IPS-20b (cell line): ENCODE measurements around the gene FOXD1.
A peak's percentile ranks its signal among the peaks of the same experiment; 100 is the strongest.
"Not testable (repeated sequence)": the region's sequence is repeated elsewhere in the genome, so short reads cannot be mapped to it uniquely, and the experiment has no call there.

Experiments
- H3K27ac ChIP-seq: one replicate; pipeline ENCODE4 v1.5.1; 2013; ENCODE audit warnings: low read length
- H3K27me3 ChIP-seq: 2 replicates; pipeline ENCODE4 v1.6.1; 2013; ENCODE audit warnings: mild to moderate bottlenecking, low read length, inconsistent platforms; ENCODE audit not compliant: insufficient read depth
- H3K36me3 ChIP-seq: 2 replicates; pipeline ENCODE4 v1.6.1; 2013; ENCODE audit warnings: low read depth, mild to moderate bottlenecking, inconsistent platforms, low read length, moderate library complexity; ENCODE audit not compliant: insufficient read depth
- H3K4me1 ChIP-seq: 2 replicates; pipeline ENCODE4 v1.6.1; 2013; ENCODE audit warnings: mild to moderate bottlenecking, control low read depth, inconsistent platforms, low read length, moderate library complexity; ENCODE audit not compliant: insufficient read depth
- H3K4me3 ChIP-seq: 2 replicates; pipeline ENCODE4 v1.5.1; 2013; ENCODE audit warnings: mild to moderate bottlenecking, low read length, inconsistent platforms
- H3K9ac ChIP-seq: 2 replicates; pipeline ENCODE4 v1.6.1; 2013; ENCODE audit warnings: low read depth, mild to moderate bottlenecking, inconsistent platforms, low read length, moderate library complexity
- H3K9me3 ChIP-seq: 2 replicates; pipeline ENCODE4 v1.6.1; 2013; ENCODE audit warnings: mild to moderate bottlenecking, low read depth, low read length, inconsistent platforms; ENCODE audit not compliant: insufficient read depth

The FOXD1 gene

DNA sequence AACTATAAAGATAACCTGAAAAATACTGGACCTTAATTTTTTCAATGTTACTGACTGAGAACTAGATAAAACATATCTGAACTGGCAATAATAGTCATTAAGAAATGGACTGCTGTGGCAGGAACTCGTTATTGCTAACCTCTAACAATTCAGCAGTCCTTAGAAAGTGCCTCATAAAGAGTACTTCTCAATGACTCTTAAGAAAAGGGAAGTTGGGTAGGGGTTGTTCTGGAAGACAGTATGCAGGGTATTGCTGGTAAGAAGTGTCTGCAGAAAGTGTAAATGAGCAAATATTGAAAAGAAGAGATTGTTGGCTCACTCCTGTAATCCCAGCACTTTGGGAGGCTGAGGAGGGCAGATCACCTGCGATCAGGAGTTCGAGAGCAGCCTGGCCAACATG is 27.9 kb downstream of the FOXD1 start:
- Histone ChIP-seq H3K4me1 (no peaks in the 10 kb centered on the region), H3K27me3 (peaks cover 94% of the 10 kb centered on the region), H3K9me3 (peaks cover 5% of the 10 kb centered on the region; the same call in 1 of the 2 replicates), H3K27ac (no peak overlapping the region), H3K9ac (no peak overlapping the region), H3K4me3 (peak overlapping the region; percentile 64; the same call in 1 of the 2 replicates), H3K36me3 (no peaks in the 10 kb centered on the region)

DNA sequence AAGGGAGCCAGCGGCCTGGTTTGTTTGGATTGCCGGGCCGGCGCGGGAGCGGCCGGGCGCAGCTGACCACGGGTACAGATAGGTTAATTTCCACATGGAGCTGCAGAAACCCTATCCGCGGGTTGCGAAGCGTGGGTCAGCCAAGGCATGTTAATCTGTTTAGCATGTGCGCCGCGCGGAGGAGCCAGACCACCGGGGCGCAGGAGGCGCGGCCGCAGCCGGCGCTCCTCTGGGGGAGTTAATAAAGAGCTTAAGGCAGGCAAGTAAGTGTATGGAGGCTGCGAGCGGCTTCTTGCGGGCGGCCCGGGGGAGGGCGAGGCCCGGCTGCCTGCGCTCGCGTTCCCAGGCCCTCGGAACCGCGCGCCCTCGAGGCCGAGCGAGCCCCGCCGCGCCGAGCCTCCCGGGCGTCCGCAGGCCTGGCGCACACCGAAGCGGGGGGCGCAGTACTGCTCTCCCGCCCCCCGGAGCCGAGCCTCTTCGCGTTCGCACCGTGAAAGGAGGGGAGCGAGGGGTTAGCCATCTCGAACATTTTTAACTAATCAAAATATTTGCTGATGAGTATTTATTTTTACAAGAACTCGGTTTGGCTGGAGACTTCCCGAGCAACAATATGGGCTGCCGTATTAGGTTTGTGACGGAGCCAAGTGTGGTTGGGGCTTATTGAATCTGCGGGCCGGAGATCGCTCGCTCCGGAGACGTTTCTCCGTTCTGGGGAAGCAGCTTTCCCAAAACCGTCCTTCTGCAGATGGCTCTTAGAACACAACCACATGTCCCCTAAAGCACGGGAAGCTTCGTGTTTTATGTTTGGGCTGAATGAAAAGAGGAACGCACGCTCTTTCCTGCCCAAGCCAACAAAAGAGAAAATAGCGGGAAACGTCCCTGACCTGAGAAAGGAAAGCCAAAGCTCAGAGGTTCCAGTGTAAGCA is 28.8 kb downstream of the FOXD1 start:
- Histone ChIP-seq H3K36me3 (no peaks in the 10 kb centered on the region), H3K4me1 (no peaks in the 10 kb centered on the region), H3K27me3 (peaks cover 93% of the 10 kb centered on the region), H3K9ac (peak overlapping the region; percentile 49; the same call in 1 of the 2 replicates), H3K4me3 (peak overlapping the region; percentile 64; the same call in 1 of the 2 replicates), H3K9me3 (peaks cover 5% of the 10 kb centered on the region; the same call in 1 of the 2 replicates), H3K27ac (no peak overlapping the region)

GRCh38 chr5:73419117-73419464 is 29.5 kb downstream of the FOXD1 start:
- Histone ChIP-seq H3K27ac (no peak overlapping the region), H3K4me3 (peak overlapping the region; percentile 64; the same call in 1 of the 2 replicates), H3K27me3 (peaks cover 87% of the 10 kb centered on the region), H3K4me1 (no peaks in the 10 kb centered on the region), H3K36me3 (no peaks in the 10 kb centered on the region), H3K9ac (peak overlapping the region; percentile 49; the same call in 1 of the 2 replicates), H3K9me3 (peaks cover 10% of the 10 kb centered on the region)

GRCh38 chr5:73418244-73418691 is 30.3 kb downstream of the FOXD1 start:
- H3K4me3 ChIP-seq: no peak overlapping the region
- no peaks in the 10 kb centered on the region for H3K36me3 ChIP-seq
- H3K9me3 ChIP-seq: peaks cover 10% of the 10 kb centered on the region
- H3K27me3 ChIP-seq: peaks cover 79% of the 10 kb centered on the region
- H3K4me1 ChIP-seq: peaks cover 4% of the 10 kb centered on the region; the same call in 1 of the 2 replicates
- H3K27ac ChIP-seq: no peak overlapping the region
- H3K9ac ChIP-seq: no peak overlapping the region

DNA sequence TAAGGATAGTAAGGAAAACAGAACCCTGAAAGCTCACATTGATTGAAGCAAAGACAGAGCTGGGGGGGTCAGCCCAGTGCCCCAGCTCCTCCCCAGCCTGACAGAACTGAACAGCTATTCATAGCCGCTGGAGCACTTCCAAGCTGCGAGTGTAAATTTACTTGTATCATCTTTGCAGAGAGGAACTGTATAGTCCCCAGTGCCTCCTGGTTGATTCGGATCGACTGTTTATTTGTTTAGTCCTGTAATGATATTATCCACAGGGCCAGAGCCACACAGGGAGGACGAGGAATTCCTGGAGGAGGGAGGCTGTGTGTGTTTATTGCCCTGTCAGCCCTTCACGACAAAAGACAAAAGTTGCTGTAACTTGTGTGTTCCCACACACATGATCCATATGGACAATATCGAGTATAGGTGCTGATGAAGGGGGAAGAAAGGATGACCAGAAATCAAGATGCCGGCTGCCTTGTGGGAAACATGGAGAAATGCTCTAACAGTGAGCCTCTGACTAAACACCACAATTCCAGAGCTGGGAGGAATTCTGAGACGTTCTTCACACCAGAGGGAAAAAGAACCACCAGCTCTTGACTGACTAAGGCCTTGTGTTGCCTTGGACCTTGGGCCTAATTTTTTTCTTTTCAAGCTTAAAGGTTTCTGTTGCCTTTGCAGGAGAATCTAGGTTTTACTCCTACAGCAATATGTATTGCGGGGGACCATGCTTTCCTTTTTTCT is 31.1 kb downstream of the FOXD1 start:
- peaks cover 73% of the 10 kb centered on the region for H3K27me3 ChIP-seq
- H3K36me3 ChIP-seq: no peaks in the 10 kb centered on the region
- H3K9me3 ChIP-seq: peaks cover 10% of the 10 kb centered on the region
- H3K9ac ChIP-seq: no peak overlapping the region
- no peak overlapping the region for H3K27ac ChIP-seq
- H3K4me1 ChIP-seq: peaks cover 9% of the 10 kb centered on the region
- no peak overlapping the region for H3K4me3 ChIP-seq

DNA sequence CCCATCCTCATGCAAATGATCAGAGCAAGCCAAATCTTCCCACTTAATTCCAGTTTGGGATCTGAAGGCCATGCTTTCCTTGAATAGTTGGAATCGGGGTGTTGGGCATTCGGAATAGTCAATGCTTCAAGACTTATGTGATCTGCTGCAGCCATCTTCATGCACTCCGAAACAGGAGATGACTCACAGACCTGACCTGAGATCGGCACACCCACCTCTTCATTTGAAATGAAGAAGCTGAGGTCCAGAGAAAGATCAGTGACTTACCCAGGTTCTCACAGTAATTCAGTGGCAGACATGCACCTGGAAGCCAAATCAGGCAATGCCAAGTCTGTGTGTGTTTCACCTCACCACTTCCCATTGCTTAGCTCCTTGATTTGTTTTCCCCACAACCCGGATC is 33.0 kb downstream of the FOXD1 start:
- Histone ChIP-seq H3K4me3 (no peak overlapping the region), H3K4me1 (peaks cover 16% of the 10 kb centered on the region), H3K27ac (no peak overlapping the region), H3K27me3 (peaks cover 55% of the 10 kb centered on the region), H3K9ac (no peak overlapping the region), H3K36me3 (no peaks in the 10 kb centered on the region), H3K9me3 (peaks cover 5% of the 10 kb centered on the region)

- Histone ChIP-seq H3K27me3 (peaks cover 50% of the 10 kb centered on the region), H3K27ac (no peak overlapping the region), H3K9ac (no peak overlapping the region), H3K9me3 (peaks cover 4% of the 10 kb centered on the region; the same call in 1 of the 2 replicates), H3K4me1 (peaks cover 16% of the 10 kb centered on the region), H3K36me3 (no peaks in the 10 kb centered on the region), H3K4me3 (no peak overlapping the region)
Measured at GRCh38 chr5:73415171-73415570, 33.4 kb downstream of the FOXD1 start.

GRCh38 chr5:73412597-73412988 is 36.0 kb downstream of the FOXD1 start:
- Histone ChIP-seq H3K4me3 (no peak overlapping the region), H3K9me3 (peaks cover 4% of the 10 kb centered on the region; the same call in 1 of the 2 replicates), H3K9ac (no peak overlapping the region), H3K4me1 (peaks cover 16% of the 10 kb centered on the region), H3K36me3 (no peaks in the 10 kb centered on the region), H3K27me3 (peaks cover 24% of the 10 kb centered on the region), H3K27ac (no peak overlapping the region)

- peaks cover 16% of the 10 kb centered on the region for H3K4me1 ChIP-seq
- peak overlapping the region; percentile 19; the same call in 1 of the 2 replicates for H3K4me3 ChIP-seq
- H3K27ac ChIP-seq: no peak overlapping the region
- H3K9me3 ChIP-seq: peaks cover 4% of the 10 kb centered on the region; the same call in 1 of the 2 replicates
- no peaks in the 10 kb centered on the region for H3K36me3 ChIP-seq
- H3K27me3 ChIP-seq: peaks cover 19% of the 10 kb centered on the region
- no peak overlapping the region for H3K9ac ChIP-seq
Measured at GRCh38 chr5:73411936-73412596, 36.5 kb downstream of the FOXD1 start.

- not testable (repeated sequence) for H3K36me3 ChIP-seq, H3K4me3 ChIP-seq, H3K9ac ChIP-seq, H3K9me3 ChIP-seq, H3K27ac ChIP-seq, H3K27me3 ChIP-seq
- peaks cover 20% of the 10 kb centered on the region for H3K4me1 ChIP-seq
Measured at GRCh38 chr5:73409927-73410326, 38.6 kb downstream of the FOXD1 start.

GRCh38 chr5:73405691-73406090 is 42.9 kb downstream of the FOXD1 start:
- Histone ChIP-seq H3K4me1 (0 out of 2 replicates have a peak, but pooled peaks cover 4% of the 10 kb centered on the region), H3K36me3 (no peaks in the 10 kb centered on the region), H3K9ac (no peak overlapping the region), H3K27me3 (no peaks in the 10 kb centered on the region), H3K9me3 (no peaks in the 10 kb centered on the region), H3K4me3 (no peak overlapping the region), H3K27ac (no peak overlapping the region)
